GM18861 (cell line): ENCODE measurements around the gene SAP30BP.

Source experiments
- ATAC-seq: cut with Tn5 transposase; IDR thresholded peaks from one replicate; pipeline ENCODE4 v1.9.1; 2021; ENCODE audit not compliant: unreplicated experiment

SAP30BP gene

DNA sequence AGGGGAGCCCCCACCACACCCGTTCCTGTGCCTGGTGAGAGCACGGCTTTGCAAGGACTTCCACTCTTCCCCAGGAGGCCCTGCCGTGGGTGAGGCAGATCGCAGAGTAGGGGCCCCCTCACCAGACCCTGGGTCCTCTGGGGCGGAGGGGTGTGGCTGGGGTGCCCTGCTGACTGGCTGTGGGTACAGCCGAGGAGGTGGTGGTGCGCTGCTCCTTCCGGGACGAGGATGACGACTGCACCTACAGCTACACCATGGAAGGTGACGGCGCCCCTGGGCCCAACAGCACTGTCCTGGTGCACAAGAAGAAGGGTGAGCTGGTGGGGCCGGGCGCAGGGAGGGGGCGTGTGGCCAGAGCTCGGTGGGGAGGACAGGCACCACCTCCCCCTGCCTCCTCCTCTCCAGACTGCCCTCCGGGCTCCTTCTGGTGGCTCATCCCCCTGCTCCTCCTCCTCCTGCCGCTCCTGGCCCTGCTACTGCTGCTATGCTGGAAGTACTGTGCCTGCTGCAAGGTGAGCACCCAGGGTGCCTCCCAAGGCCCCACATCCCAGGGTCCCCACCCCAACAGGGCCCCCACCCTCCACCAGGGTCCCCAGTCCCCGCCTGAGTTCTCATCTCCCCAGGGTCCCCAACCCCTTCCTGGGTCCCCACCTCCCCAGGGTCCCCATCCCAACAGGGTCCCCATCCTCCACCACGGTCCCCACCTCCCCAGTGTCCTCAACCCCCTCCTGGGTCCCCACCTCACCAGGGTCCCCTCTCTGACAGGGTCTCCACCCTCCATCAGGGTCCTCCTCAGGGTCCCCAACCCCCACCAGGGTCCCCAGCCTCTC, 70.2 kb downstream of the SAP30BP start:
- ATAC-seq, result no peak

DNA sequence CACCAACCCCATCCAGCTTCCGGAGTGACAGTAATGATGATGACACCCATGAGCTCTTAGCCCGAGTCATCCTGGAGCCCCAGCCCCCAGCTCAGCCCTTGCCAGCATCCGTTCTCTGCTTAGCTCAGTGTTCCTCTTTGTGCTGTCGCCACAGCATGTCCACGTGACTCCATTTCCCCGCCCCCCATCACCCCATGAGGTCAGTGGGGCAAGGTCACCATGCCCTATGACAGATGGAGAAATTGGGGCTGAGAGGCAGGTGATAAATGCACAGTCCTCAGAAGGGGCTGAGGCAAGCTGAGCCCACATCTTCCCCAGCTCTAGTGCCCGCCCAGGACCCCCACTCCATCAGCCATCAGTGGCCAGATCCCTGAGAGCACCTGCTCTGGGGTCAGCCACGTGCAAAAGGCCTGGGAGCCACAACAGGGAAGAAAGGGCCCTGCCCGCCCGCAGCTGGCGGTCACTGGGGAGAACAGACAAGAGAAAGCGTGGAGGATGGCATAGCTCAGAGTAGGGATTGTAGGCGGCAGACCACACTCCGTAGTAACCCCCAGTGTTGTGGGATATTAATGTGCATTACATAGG, 71.2 kb downstream of the SAP30BP start:
- no peak for ATAC-seq

DNA sequence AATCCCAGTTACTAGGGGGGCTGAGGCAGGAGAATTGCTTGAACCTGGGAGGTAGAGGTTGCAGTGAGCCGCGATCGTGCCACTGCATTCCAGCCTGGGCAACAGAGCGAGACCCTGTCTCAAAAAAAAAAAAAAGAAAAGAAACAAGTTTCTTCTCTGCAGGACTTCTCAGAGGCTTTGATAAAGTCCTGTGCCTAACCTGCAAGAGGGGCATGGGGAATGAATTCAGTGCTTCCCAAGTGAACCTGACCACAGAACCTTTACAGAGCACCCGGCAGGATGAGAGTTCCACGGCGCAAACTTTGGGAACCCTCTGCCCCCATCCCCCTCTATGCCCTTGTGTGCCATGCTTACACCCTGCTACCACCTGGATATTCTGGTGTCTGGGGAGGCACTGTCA, 72.0 kb downstream of the SAP30BP start:
- no peak for ATAC-seq

DNA sequence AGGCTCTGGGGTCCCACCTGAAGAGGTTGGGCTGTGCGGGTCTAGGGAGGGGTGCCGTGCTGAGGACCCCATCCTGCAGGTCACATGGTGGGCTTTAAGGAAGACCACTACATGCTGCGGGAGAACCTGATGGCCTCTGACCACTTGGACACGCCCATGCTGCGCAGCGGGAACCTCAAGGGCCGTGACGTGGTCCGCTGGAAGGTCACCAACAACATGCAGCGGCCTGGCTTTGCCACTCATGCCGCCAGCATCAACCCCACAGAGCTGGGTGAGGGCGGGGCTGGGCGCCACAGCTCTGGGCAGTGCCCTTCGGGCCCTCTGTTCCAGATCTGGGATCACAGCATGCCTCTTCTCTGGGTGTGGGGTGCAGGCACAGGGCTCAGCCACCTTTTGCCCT, 72.7 kb downstream of the SAP30BP start:
- ATAC-seq, result no peak

DNA sequence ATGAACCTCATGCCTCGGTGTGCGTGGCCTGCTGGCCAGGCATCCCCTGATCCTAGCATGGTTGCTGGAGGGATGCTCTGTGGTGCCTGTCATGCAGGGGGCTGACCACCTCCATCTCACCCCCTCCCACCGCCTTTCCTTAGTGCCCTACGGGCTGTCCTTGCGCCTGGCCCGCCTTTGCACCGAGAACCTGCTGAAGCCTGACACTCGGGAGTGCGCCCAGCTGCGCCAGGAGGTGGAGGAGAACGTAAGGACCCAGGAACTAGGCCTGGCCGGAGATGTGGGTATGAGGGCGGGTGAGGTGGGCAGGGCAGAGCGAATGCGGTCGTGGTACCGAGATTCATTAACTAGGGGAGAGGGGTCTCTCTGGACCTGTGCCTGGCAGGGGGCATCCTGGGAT, 73.1 kb downstream of the SAP30BP start:
- ATAC-seq, result no peak

DNA sequence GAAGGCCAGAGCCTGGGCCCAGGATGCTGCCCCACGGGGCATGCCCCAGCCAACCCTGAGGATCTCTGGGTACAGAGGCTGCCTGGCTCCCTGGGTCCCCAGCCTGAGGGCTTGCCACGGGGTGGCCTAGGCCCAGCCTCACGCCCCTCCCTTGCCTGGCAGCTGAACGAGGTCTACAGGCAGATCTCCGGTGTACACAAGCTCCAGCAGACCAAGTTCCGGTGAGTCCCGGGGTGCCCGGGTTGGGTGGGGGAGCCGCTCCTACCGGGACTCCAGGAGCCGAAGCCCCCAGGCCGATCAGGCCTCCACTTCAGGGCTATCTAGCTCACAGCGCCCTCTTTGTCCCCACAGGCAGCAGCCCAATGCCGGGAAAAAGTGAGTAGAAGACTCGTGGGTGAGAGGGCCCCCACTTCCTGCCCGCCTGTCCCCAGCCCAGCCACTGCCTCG, 73.5 kb downstream of the SAP30BP start:
- no peak for ATAC-seq

DNA sequence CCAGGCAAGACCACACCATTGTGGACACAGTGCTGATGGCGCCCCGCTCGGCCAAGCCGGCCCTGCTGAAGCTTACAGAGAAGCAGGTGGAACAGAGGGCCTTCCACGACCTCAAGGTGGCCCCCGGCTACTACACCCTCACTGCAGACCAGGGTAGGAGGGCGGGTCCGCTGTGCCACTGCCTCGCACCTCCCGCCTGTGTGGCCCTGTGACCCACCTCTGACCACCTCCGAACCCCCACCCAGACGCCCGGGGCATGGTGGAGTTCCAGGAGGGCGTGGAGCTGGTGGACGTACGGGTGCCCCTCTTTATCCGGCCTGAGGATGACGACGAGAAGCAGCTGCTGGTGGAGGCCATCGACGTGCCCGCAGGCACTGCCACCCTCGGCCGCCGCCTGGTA, 75.2 kb downstream of the SAP30BP start:
- ATAC-seq, result no peak

DNA sequence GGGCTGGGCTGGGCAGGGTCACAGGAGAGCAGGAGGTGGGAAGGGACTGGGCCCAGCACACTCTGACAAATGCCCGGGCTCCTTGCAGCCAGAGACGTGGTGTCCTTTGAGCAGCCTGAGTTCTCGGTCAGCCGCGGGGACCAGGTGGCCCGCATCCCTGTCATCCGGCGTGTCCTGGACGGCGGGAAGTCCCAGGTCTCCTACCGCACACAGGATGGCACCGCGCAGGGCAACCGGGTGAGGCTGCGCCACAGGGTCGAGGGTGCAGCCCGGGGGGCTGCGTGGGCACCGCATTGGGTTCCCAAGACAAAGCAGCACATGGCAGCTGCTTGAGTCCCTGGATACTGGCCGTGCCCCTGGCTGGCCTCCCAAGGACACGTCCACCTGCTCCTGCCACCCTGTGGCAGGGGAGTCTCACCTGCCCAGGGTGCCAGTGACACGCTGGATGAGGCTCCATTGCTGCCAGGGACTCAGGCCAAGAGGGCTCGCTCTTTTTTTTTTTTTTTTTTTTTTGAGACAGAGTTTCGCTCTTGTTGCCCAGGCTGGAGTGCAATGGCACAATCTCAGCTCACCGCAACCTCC, 76.6 kb downstream of the SAP30BP start:
- no peak for ATAC-seq

DNA sequence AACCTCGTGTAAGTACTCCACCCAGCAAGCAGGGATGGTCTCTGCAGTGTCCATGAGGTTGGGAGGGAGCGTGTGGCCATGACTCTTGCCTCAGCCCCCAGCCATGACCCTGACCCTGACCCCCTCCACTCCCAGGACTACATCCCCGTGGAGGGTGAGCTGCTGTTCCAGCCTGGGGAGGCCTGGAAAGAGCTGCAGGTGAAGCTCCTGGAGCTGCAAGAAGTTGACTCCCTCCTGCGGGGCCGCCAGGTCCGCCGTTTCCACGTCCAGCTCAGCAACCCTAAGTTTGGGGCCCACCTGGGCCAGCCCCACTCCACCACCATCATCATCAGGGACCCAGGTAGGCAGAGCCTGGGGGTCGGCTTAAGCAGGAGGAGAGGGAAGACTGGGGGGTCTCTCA, 81.6 kb downstream of the SAP30BP start:
- no peak for ATAC-seq

DNA sequence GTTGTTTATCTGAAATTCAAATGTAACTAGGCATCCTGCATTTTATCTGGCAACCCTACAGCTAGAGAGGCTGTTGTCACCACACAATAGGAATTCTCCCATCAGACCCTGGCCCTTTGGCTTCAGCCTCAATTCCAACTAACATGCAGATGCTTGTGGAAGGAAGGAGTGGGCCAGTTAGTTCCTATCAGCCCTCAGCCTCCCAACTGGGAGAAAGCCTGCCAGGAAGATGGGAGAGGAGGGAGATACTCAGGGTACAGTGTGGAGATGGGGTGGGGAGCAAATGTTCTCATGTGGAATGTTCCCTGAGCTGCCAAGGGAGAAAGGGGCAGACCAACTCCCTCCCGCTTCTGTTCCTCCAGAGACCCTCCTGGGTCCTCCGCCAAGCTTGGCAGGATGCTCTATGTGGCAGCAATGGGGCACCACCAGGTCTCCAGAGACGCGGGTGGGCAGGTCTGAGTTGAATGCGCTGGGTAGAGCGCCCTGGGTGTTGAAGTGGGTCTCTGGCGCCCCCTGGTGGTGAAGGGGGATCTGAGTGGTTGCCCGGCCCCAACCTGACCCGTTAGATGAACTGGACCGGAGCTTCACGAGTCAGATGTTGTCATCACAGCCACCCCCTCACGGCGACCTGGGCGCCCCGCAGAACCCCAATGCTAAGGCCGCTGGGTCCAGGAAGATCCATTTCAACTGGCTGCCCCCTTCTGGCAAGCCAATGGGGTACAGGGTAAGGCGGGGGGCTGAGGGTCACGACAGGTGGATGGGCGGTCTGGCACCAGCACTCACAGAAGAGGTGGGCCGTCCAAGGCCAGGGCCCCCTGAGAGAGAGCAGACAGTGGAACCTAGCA, 82.6 kb downstream of the SAP30BP start:
- no peak for ATAC-seq

DNA sequence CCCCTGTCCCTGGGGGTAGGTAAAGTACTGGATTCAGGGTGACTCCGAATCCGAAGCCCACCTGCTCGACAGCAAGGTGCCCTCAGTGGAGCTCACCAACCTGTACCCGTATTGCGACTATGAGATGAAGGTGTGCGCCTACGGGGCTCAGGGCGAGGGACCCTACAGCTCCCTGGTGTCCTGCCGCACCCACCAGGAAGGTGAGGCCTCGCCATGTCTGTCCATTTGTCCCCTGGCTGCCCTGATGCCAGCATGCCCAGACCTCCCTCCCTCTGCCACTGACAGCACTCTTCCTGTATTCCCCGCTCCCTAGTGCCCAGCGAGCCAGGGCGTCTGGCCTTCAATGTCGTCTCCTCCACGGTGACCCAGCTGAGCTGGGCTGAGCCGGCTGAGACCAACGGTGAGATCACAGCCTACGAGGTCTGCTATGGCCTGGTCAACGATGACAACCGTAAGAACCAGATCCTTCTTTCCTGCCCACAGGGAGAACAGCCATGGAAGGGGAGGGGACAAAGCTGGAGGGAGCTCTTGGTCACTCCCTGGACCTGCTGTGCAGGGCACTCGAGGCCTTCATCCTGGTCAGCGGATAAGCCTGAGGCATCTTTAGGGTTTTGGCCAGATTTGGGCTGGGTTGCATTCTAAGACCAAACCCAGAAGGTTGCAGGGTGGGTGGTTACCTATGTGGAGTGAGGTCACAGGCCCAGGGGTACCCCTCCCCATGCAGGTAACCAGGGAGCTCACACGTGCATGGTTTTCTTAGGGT, 83.7 kb downstream of the SAP30BP start:
- no peak for ATAC-seq

DNA sequence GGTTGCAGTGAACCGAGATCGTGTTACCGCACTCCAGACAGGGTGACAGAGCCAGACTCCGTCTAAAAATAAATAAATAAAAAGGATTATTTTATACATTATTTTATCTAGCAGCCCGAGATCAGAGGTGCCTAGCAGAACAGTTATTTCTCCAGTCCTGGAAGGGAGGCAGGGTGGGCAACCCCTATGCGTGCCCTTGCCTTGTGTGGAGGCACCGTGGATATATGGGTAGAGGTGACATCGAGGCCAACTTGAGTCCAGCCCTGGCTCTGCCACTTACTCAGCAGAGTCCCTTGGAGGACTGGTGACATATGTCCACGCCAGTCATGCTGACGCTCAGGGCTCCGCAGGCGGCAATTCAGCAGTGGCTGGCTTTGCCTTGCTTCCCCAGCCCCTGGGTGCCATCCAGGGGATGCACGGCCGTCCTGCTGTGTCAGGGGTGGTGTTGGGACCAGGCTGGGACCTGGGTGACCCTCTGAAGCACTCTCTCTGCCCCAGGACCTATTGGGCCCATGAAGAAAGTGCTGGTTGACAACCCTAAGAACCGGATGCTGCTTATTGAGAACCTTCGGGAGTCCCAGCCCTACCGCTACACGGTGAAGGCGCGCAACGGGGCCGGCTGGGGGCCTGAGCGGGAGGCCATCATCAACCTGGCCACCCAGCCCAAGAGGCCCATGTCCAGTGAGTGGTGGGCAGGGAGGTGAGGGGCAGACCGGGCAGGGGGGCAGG, 84.7 kb downstream of the SAP30BP start:
- no peak for ATAC-seq

DNA sequence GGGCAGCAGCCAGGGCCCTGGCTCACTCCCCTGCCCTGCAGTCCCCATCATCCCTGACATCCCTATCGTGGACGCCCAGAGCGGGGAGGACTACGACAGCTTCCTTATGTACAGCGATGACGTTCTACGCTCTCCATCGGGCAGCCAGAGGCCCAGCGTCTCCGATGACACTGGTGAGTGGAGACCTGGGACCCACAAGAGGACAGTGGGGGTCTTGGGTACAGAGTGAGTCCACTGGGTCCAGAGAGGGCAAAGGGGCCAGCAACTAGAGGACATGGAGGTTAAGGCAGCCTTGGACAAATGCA, 85.2 kb downstream of the SAP30BP start:
- ATAC-seq, result no peak

DNA sequence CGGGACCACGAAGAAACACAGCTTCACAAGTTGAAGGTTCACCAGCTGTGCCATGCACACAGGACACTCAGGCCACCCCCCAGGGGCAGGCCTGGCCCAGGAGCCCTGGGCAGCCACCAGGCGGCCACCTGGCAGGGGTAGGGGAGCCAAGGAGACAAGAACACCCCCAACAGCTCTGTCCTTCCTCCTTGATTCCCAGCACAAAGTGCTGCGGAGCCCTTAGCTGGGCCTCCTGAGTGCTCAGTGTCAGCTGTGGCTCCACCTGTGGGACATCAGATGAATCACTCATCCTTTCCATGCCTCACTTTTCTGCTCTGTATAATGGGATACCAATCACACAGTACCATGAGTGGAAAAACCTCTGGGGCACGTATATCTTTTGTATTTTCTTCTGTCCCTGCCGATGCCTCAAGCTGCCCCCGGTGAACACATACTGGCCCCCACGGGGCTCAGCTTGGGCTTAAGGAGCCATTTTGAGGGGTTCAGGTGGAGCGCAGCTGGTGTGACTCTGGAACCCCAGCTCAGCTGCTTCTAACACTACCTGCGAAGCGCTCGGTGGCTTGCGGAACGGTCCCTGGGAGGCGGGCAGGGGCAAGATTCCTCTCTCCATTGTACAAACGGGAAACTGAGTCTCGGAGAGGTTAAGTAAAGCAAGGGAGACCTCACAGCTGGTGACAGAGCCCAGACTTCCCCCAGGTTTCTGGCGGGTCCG, 85.8 kb downstream of the SAP30BP start:
- no peak for ATAC-seq

DNA sequence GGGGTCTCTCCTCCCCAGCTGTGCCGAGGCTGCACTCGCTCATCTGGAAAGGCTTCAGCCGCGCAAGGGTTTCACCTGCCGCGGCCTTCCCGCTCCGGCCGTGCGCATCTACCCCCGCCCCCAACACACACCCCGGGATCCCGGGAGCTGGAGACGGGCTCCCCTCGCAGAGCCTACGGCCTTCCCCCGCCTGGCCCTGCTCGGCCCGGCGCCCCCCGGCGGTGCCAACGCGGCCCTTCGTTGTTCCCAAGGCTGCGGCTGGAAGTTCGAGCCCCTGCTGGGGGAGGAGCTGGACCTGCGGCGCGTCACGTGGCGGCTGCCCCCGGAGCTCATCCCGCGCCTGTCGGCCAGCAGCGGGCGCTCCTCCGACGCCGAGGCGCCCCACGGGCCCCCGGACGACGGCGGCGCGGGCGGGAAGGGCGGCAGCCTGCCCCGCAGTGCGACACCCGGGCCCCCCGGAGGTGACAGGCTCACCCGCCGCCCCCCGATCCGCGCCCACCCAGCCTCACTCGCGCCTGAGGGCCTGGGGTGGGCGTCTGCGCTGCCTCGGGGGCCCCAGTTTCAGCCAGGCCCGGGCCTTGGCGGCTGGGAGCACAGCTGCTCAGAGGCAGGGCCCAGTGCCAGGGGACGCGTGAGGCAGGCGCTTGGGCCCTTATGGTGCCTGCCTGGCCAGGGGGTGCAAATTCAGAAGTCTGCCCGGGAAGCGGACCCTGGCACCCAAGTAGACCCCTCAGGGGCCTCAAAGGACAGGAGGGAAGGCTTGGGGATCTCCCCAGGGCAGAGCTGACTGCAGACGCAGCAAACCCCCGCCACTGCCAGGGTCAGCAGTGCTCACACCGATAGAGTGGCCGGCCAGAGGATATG, 86.6 kb downstream of the SAP30BP start:
- no peak for ATAC-seq

DNA sequence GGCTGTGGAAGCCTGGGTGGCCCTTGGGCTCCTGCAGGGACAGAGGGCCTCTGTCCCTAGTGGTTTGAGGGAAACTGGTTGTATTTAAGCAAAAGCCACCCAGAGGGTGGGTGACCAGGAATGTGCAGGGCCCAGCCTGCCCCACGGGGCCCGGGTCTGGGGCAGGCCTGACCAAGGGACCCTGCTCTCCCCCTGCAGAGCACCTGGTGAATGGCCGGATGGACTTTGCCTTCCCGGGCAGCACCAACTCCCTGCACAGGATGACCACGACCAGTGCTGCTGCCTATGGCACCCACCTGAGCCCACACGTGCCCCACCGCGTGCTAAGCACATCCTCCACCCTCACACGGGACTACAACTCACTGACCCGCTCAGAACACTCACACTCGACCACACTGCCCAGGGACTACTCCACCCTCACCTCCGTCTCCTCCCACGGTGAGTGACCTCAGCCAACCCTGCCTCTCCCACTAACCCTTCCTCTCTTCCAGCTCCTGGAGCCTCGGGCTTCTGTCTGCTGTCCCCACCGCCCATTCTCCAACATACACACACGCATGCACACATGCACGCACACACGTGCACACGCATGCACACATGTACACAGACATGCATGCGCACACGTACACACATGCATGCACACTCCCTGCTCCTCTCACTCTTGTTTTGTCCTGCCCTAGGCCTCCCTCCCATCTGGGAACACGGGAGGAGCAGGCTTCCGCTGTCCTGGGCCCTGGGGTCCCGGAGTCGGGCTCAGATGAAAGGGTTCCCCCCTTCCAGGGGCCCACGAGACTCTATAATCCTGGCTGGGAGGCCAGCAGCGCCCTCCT, 87.5 kb downstream of the SAP30BP start:
- no peak for ATAC-seq

DNA sequence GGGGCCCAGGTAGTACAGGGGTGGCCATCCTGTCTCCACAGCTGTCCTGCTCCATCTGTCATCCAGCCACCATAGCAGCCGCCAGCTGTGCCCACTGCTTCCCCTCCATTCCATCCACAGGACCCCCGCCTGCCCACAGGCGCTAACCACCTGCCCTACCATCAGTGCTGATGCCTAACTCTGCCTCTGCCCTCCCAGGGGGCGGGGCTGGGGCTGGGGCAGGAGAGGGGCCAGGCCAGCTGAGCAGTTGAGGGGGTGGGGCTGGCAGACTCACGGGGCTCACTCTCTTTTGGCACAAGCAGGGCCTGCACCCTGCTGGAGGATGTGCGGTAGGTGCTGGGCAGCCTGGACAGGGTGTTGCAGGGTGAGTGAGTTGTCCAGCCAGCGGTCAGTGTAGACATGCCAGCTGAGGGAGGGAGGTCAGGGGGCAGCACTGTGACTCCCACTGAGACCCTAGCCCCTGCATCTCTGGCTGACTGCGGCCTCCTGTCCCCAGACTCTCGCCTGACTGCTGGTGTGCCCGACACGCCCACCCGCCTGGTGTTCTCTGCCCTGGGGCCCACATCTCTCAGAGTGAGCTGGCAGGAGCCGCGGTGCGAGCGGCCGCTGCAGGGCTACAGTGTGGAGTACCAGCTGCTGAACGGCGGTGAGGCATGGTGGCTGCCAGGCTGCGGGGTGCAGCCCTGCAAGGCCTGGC, 88.2 kb downstream of the SAP30BP start:
- no peak for ATAC-seq
